Measurements from ENCODE around the gene NFKB2. TPM values are rescaled to one million over a fixed set of nuclear protein-coding genes. Genes with fewer than 3 reads are reported as not detected.

The NFKB2 gene
- total and polyA plus RNA-seq, 2 of the 8 experiments (the other 6 are each of a cell fraction or from before 2014, with no cell fraction given): 20.4 to 31.4 TPM

DNA sequence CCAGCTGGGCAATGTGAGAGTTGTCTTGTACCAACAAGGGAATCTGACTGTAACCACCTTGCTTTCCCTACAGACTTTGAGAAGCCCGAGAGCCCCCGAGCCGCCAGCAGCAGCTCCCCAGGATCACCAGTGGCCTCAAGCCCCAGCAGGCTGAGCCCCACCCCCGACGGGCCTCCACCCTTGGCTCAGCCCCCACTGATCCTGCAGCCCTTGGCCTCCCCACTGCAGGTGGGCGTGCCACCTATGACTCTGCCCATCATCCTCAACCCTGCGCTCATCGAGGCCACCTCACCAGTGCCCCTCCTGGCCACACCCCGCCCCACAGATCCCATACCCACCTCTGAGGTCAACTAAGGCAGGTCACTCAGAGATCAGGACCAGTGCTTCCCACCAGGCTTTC is 13.5 kb upstream of the NFKB2 start:
- H3K18ac ChIP-seq (ENCODE audit: extremely low read depth, low read length): no peak overlapping the region
- no peak overlapping the region for H3K9ac ChIP-seq (replicated peaks in 1 of 4; ENCODE audit: extremely low read depth in 1 of 4, low read depth in 3 of 4, low read length in 3 of 4)
- H2AFZ ChIP-seq (ENCODE audit: low read length): no peak overlapping the region
- peaks cover 3 to 15% (median 7%) of the 10 kb centered on the region in 4 experiments; a peak in 5 of 8 replicates for H3K36me3 ChIP-seq (ENCODE audit: control insufficient read depth in 2 of 4, insufficient read depth in 4 of 4, low read length in 3 of 4)
- TF ChIP-seq KDM1A (IDR thresholded peaks at IDR 0.05; ENCODE audit: borderline replicate concordance, low read length): no peak
- TF ChIP-seq, protein P1, sequence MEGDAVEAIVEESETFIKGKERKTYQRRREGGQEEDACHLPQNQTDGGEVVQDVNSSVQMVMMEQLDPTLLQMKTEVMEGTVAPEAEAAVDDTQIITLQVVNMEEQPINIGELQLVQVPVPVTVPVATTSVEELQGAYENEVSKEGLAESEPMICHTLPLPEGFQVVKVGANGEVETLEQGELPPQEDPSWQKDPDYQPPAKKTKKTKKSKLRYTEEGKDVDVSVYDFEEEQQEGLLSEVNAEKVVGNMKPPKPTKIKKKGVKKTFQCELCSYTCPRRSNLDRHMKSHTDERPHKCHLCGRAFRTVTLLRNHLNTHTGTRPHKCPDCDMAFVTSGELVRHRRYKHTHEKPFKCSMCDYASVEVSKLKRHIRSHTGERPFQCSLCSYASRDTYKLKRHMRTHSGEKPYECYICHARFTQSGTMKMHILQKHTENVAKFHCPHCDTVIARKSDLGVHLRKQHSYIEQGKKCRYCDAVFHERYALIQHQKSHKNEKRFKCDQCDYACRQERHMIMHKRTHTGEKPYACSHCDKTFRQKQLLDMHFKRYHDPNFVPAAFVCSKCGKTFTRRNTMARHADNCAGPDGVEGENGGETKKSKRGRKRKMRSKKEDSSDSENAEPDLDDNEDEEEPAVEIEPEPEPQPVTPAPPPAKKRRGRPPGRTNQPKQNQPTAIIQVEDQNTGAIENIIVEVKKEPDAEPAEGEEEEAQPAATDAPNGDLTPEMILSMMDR (IDR thresholded peaks at IDR 0.05; ENCODE audit: control extremely low read depth in 1 of 3, insufficient read depth in 1 of 3, low read depth in 1 of 3, low read length in 3 of 3): peak in 2 of 3 experiments; percentile 1 to 15; a peak in 2 of 4 replicates
- TF ChIP-seq GABPA (IDR thresholded peaks at IDR 0.05; ENCODE audit: borderline replicate concordance, insufficient read depth, low read length): no peak
- WGBS, 2 experiments (ENCODE audit: extremely low coverage in 1 of 2, insufficient coverage in 1 of 2, insufficient read length in 1 of 2, insufficient replicate concordance in 2 of 2, low coverage in 1 of 2, low lambda C conversion rate in 2 of 2, missing lambda C conversion rate in 1 of 2): 98% methylated on average over 9 of the region's 9 CpGs; no CpG with 5 or more reads in 1 of the 2 experiments
- no peak overlapping the region for H2BK120ac ChIP-seq (replicated peaks; ENCODE audit: low read depth, low read length)
- FAIRE-seq: no peak
- no peaks in the 10 kb centered on the region for H3K23me2 ChIP-seq (ENCODE audit: low read depth, low read length)
- no peak overlapping the region for H3K4ac ChIP-seq (replicated peaks; ENCODE audit: insufficient read length, low read depth, low read length)
- no peaks in the 10 kb centered on the region for H3K27me3 ChIP-seq (replicated peaks in 1 of 4; ENCODE audit: control insufficient read depth in 3 of 4, extremely low read depth in 1 of 4, insufficient read depth in 3 of 4, low read length in 3 of 4)
- H3K14ac ChIP-seq (ENCODE audit: insufficient read length): no peak overlapping the region
- H3K79me1 ChIP-seq (ENCODE audit: low read depth, low read length): no peaks in the 10 kb centered on the region
- H3K4me2 ChIP-seq (ENCODE audit: insufficient read depth in 1 of 2, low read depth in 2 of 2, low read length in 2 of 2): no peak overlapping the region
- no peak overlapping the region for H2AK5ac ChIP-seq (ENCODE audit: low read depth, low read length)
- no peak for DNase-seq (ENCODE audit: low read depth in 1 of 2, low spot score in 2 of 2)
- H4K8ac ChIP-seq (ENCODE audit: extremely low read depth, insufficient read depth, low read length): no peak overlapping the region
- H2BK15ac ChIP-seq (ENCODE audit: low read length): no peak overlapping the region
- no peaks in the 10 kb centered on the region for H3K9me3 ChIP-seq (ENCODE audit: insufficient read depth in 2 of 2, low read depth in 1 of 2, low read length in 1 of 2)
- ChIA-PET CTCF (ENCODE audit: partially characterized antibody) (interaction anchor here (0.7 to 17.7 kb wide), 14 partner anchors 8 to 155 kb away, joined by 3 to 357 read pairs (median 10); partner anchors contain the start of genes FBXL15 and NFKB2), POLR2A (ENCODE audit: partially characterized antibody) (no interaction called here)
- no peak overlapping the region for H2BK5ac ChIP-seq (ENCODE audit: low read depth, low read length)
- no peak overlapping the region for H3K4me3 ChIP-seq (ENCODE audit: extremely low read depth in 1 of 4, insufficient read depth in 2 of 4, low read depth in 3 of 4, low read length in 4 of 4)
- no peak overlapping the region for H4K5ac ChIP-seq (ENCODE audit: insufficient read length, low read depth, low read length)
- no peak overlapping the region for H3K23ac ChIP-seq (ENCODE audit: insufficient read length)
- no peak overlapping the region for H3K56ac ChIP-seq (replicated peaks; ENCODE audit: insufficient read length, low read depth, low read length)
- H2BK20ac ChIP-seq (ENCODE audit: low read length): no peak overlapping the region
- H4K20me1 ChIP-seq (replicated peaks in 1 of 2; ENCODE audit: control insufficient read depth in 1 of 2, insufficient read depth in 2 of 2, low read length in 2 of 2): no peaks in the 10 kb centered on the region
- no peak overlapping the region for H3K27ac ChIP-seq (ENCODE audit: low read depth, low read length)
- 0 out of 7 replicates have a peak, but pooled peaks cover 0 to 2% (median 0%) of the 10 kb centered on the region in 4 experiments for H3K4me1 ChIP-seq (replicated peaks in 1 of 4; ENCODE audit: control insufficient read depth in 3 of 4, insufficient read depth in 4 of 4, low read length in 3 of 4)
- no peak overlapping the region for H4K91ac ChIP-seq (replicated peaks; ENCODE audit: insufficient read length, low read length)
- no peaks in the 10 kb centered on the region for H3K79me2 ChIP-seq (ENCODE audit: control insufficient read depth in 1 of 2, insufficient read depth in 2 of 2, low read length in 2 of 2)
- no peak overlapping the region for H2BK12ac ChIP-seq (ENCODE audit: low read depth, low read length)
